AG04450 (cell line): Measurements from ENCODE around the gene SMARCC2. TPM values are rescaled to one million over a fixed set of nuclear protein-coding genes. Genes with fewer than 3 reads are reported as not detected.

Experiments used
- CTCF ChIA-PET: fragments of 300-600, 350-600 bp; formaldehyde crosslinking; extraction: SDS; loops from one replicate; lab custom pipeline; 2022; ENCODE audit warnings: antibody characterized with exemption, inconsistent platforms; lab: Charles Lee
- POLR2A ChIA-PET: fragments of 350-600 bp; formaldehyde crosslinking; extraction: SDS; loops from one replicate; lab custom pipeline; 2021; ENCODE audit warnings: antibody characterized with exemption, inconsistent platforms; lab: Yijun Ruan, JAX
- DNase-seq: peaks from one replicate; pipeline ENCODE4 v3.0.0-alpha.2; 2011; ENCODE audit warnings: low read depth, low spot score
- H3K27ac ChIP-seq: one replicate; pipeline ENCODE4 v1.5.1; 2012; ENCODE audit warnings: low read depth, low read length, control low read depth
- H3K27me3 ChIP-seq: one replicate; pipeline ENCODE4 v1.6.0; 2012; ENCODE audit warnings: low read length; ENCODE audit not compliant: control insufficient read depth, insufficient read depth
- H3K4me3 ChIP-seq: 2 replicates; pipeline ENCODE4 v1.5.1; 2011; ENCODE audit warnings: mild to moderate bottlenecking, low read depth, low read length, control low read depth
- H3K9me3 ChIP-seq: 2 replicates; pipeline ENCODE4 v1.5.1; 2012; ENCODE audit warnings: low read length; ENCODE audit not compliant: control insufficient read depth, insufficient read depth
- CTCF ChIP-seq: IDR thresholded peaks from 2 replicates; pipeline ENCODE4 v1.5.1; 2011; ENCODE audit warnings: low read depth, low read length, control low read depth, inconsistent platforms
- polyA plus RNA-seq: library from polyadenylated mRNA; depleted of rRNA; stranded (reverse); fragments of >200 nt; gene quantifications from 2 replicates; pipeline ENCODE4 v1.2.3, GENCODE V29; 2011

The SMARCC2 gene
- polyA plus RNA-seq, 1 experiment = 90.2 TPM

- DNase-seq = no peak
- TF ChIP-seq CTCF = no peak
- Histone ChIP-seq H3K4me3 (no peak overlapping the region), H3K9me3 (no peaks in the 10 kb centered on the region; the same call in 1 of the 2 replicates), H3K27me3 (no peaks in the 10 kb centered on the region), H3K27ac (no peak overlapping the region)
- ChIA-PET POLR2A (no interaction called here), CTCF (no interaction called here)
Measured at GRCh38 chr12:56130876-56131275, 58.4 kb downstream of the SMARCC2 start.

- DNase-seq = no peak
- H3K27ac ChIP-seq = no peak overlapping the region
- no peak for TF ChIP-seq CTCF
- no peaks in the 10 kb centered on the region for H3K27me3 ChIP-seq
- ChIA-PET POLR2A (no interaction called here), CTCF (interaction anchor here (1.7 kb wide), 1 partner anchor 59 kb away, joined by 4 read pairs; the partner anchor contains the start of gene SMARCC2)
- H3K9me3 ChIP-seq = no peaks in the 10 kb centered on the region; the same call in 1 of the 2 replicates
- peak overlapping the region; percentile 90 for H3K4me3 ChIP-seq
Measured at GRCh38 chr12:56129942-56130495, 59.3 kb downstream of the SMARCC2 start.

GRCh38 chr12:56129206-56129941 lies 59.9 kb downstream of the SMARCC2 start:
- Histone ChIP-seq H3K27ac (peak overlapping the region; percentile 11), H3K27me3 (no peaks in the 10 kb centered on the region), H3K4me3 (peak overlapping the region; percentile 90), H3K9me3 (no peaks in the 10 kb centered on the region; the same call in 1 of the 2 replicates)
- DNase-seq = no peak
- no peak for TF ChIP-seq CTCF
- ChIA-PET POLR2A (interaction anchor here (2.1 to 3.6 kb wide), 2 partner anchors 11 to 30 kb away, joined by 28 to 40 read pairs; partner anchors contain the start of genes MYL6, RPL41 and ZC3H10), CTCF (interaction anchor here (1.7 to 2.0 kb wide), 2 partner anchors 60 to 129 kb away, joined by 4 to 5 read pairs; partner anchors contain the start of genes ANKRD52 and SMARCC2)

- Histone ChIP-seq H3K27me3 (no peaks in the 10 kb centered on the region), H3K4me3 (peak overlapping the region; percentile 90), H3K9me3 (no peaks in the 10 kb centered on the region; the same call in 1 of the 2 replicates), H3K27ac (peak overlapping the region; percentile 78)
- POLR2A ChIA-PET = interaction anchor here (0.8 to 3.6 kb wide), 9 partner anchors 11 to 93 kb away, joined by 4 to 40 read pairs (median 7); partner anchors contain the start of genes MYL6, MYL6B, PA2G4 and RNF41
- no peak for TF ChIP-seq CTCF
- CTCF ChIA-PET = interaction anchor here (1.3 to 5.3 kb wide), 5 partner anchors 9 to 129 kb away, joined by 4 to 51 read pairs (median 7); partner anchors contain the start of genes ANKRD52 and SMARCC2
- DNase-seq = no peak
Measured at GRCh38 chr12:56128670-56129205, 60.5 kb downstream of the SMARCC2 start.
